ENCODE results near the gene SCGB1D1. TPM values are rescaled to one million over a fixed set of nuclear protein-coding genes. Genes with fewer than 3 reads are reported as not detected.

SCGB1D1 gene
- polyA plus RNA-seq, 2 of the 4 experiments (the other 2 are of a cell fraction) = not detected

DNA sequence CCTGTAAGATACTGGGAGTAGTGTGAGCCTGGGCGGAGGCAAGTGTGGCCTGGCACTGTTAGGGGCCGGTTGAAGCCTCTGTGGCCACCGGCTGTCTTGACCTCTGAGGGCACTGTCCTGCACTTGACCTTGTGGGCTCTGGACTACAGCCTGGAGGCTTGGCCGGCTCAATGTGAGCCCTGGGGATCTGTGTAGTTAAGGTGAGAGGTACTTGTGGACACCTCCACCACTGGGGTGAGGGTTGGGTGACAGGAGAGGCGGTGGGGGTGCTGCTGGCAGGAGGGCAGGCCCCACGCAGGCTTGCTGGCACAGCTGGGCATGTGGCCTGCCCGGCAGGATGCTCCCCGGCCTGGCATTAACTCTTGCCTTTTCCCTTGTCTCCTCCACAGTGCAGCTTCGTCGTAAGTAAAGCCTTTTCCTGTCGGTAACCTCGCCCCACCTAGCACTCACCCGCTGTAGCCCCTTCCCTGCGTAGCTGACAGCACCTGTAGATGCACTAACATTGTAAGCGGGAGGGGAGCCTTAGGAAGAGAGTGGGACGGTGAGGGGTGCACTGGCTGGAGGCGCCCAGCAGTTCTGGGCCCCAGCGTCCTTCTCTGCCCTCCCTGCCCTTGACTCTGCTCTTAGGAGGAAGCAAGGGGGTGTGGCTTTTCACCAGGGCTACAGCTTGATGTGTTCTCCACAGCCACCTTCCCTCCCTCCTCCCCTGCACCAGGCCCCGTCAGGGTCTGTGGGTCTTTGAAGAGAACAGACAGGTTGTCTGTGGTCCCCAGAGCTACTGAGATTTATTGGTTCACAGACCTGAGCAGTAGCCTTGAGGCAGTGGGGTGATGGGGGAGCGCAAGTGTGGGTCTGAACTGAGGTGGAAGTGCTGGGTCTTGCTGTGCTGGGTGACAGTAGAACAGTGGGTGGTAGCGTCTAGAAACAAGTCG is 48.6 kb upstream of the SCGB1D1 start:
- no peaks in the 10 kb centered on the region for H3K9me3 ChIP-seq
- ATAC-seq = no peak
- H3K4me3 ChIP-seq = no peak overlapping the region
- ChIA-PET CTCF (interaction anchor here (1.0 to 2.8 kb wide), 5 partner anchors 7 to 169 kb away, joined by 3 to 10 read pairs (median 4); no protein-coding TSS in a partner anchor), POLR2A (no interaction called here)
- WGBS (ENCODE audit: missing lambda C conversion rate) = 93% methylated on average over 19 of the region's 22 CpGs
- H3K27ac ChIP-seq = no peak overlapping the region
- H3K4me2 ChIP-seq = no peak overlapping the region
- FAIRE-seq = no peak
- no peak for DNase-seq (ENCODE audit: low read depth in 1 of 2, low spot score in 1 of 2)
- TF ChIP-seq ZFP36 (IDR thresholded peaks at IDR 0.05; ENCODE audit: borderline replicate concordance, partially characterized antibody) (no peak), POLR2A (IDR thresholded peaks at IDR 0.05; ENCODE audit: low read length) (no peak), MAZ (IDR thresholded peaks at IDR 0.05; ENCODE audit: borderline replicate concordance, low read depth, low read length) (no peak), EHMT2 (IDR thresholded peaks at IDR 0.05; ENCODE audit: low read depth) (no peak), NFE2L2 (conservative IDR thresholded peaks at IDR 0.05; ENCODE audit: low read length) (no peak), SMC3 (IDR thresholded peaks at IDR 0.05) (no peak), PHF8 (IDR thresholded peaks at IDR 0.05; ENCODE audit: borderline replicate concordance, low read depth) (no peak), POLR2AphosphoS2 (conservative IDR thresholded peaks at IDR 0.05; ENCODE audit: low read length) (no peak), KDM5A (IDR thresholded peaks at IDR 0.05) (no peak), ZNF302 (CRISPR knock-in tag; IDR thresholded peaks at IDR 0.05) (no peak), MYC (IDR thresholded peaks at IDR 0.05; ENCODE audit: borderline replicate concordance, low read length) (no peak), RNF2 (IDR thresholded peaks at IDR 0.05; ENCODE audit: borderline replicate concordance, low read depth) (no peak), ESRRA (IDR thresholded peaks at IDR 0.05; ENCODE audit: borderline replicate concordance, low read length) (no peak), HOXB13 (CRISPR knock-in tag; IDR thresholded peaks at IDR 0.05; ENCODE audit: low read depth) (no peak)
- TF ChIP-seq, protein P1, sequence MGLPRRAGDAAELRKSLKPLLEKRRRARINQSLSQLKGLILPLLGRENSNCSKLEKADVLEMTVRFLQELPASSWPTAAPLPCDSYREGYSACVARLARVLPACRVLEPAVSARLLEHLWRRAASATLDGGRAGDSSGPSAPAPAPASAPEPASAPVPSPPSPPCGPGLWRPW (IDR thresholded peaks at IDR 0.05) = no peak
- TF ChIP-seq, protein P2, sequence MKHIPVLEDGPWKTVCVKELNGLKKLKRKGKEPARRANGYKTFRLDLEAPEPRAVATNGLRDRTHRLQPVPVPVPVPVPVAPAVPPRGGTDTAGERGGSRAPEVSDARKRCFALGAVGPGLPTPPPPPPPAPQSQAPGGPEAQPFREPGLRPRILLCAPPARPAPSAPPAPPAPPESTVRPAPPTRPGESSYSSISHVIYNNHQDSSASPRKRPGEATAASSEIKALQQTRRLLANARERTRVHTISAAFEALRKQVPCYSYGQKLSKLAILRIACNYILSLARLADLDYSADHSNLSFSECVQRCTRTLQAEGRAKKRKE (CRISPR knock-in tag; IDR thresholded peaks at IDR 0.05; ENCODE audit: low read depth) = no peak
- TF ChIP-seq, protein P3, sequence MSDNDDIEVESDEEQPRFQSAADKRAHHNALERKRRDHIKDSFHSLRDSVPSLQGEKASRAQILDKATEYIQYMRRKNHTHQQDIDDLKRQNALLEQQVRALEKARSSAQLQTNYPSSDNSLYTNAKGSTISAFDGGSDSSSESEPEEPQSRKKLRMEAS (IDR thresholded peaks at IDR 0.05) = no peak
- TF ChIP-seq, protein P4, sequence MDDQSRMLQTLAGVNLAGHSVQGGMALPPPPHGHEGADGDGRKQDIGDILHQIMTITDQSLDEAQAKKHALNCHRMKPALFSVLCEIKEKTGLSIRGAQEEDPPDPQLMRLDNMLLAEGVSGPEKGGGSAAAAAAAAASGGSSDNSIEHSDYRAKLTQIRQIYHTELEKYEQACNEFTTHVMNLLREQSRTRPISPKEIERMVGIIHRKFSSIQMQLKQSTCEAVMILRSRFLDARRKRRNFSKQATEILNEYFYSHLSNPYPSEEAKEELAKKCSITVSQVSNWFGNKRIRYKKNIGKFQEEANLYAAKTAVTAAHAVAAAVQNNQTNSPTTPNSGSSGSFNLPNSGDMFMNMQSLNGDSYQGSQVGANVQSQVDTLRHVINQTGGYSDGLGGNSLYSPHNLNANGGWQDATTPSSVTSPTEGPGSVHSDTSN (IDR thresholded peaks at IDR 0.05) = no peak
- H3K4me1 ChIP-seq = no peaks in the 10 kb centered on the region

DNA sequence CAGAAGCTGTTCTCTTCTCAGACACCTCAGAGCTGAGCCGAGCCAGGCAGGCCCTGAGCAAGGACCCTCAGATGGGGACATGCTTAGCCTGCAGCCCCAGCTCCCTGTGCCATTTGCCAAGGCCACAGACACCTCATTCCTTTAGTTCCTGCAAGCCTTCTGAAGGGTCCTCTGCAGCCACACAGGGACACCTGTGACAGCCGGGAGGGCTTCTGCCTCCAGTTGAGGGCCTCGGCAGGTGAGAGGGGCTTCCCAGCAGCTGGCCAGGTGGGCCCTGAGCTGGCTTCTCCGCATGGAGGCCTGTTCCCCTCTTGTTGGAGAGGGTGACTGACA is 48.0 kb upstream of the SCGB1D1 start:
- WGBS (ENCODE audit: missing lambda C conversion rate) = 95% methylated on average over 4 of the region's 4 CpGs
- no peak overlapping the region for H3K4me2 ChIP-seq
- DNase-seq (ENCODE audit: low read depth in 1 of 2, low spot score in 1 of 2) (no peak), FAIRE-seq (no peak), ATAC-seq (no peak)
- H3K4me3 ChIP-seq = no peak overlapping the region
- H3K4me1 ChIP-seq = no peaks in the 10 kb centered on the region
- no peaks in the 10 kb centered on the region for H3K9me3 ChIP-seq
- no peak overlapping the region for H3K27ac ChIP-seq
- ChIA-PET POLR2A (no interaction called here), CTCF (interaction anchor here (1.0 to 2.8 kb wide), 3 partner anchors 8 to 169 kb away, joined by 3 to 10 read pairs (median 7); no protein-coding TSS in a partner anchor)
- TF ChIP-seq, protein P2 (CRISPR knock-in tag; IDR thresholded peaks at IDR 0.05; ENCODE audit: low read depth) = no peak
- no peak for TF ChIP-seq TP53 (CRISPR knock-in tag; IDR thresholded peaks at IDR 0.05)
- TF ChIP-seq HOXB5 (CRISPR knock-in tag; IDR thresholded peaks at IDR 0.05) = no peak
- TF ChIP-seq ZSCAN20 (CRISPR knock-in tag; IDR thresholded peaks at IDR 0.05) = no peak
- TF ChIP-seq KDM5A (IDR thresholded peaks at IDR 0.05) = no peak
- TF ChIP-seq FOSB (CRISPR knock-in tag; IDR thresholded peaks at IDR 0.05) = no peak
- TF ChIP-seq NR3C1 (IDR thresholded peaks at IDR 0.05) = no peak
- no peak for TF ChIP-seq RNF2 (IDR thresholded peaks at IDR 0.05; ENCODE audit: borderline replicate concordance, low read depth)
- TF ChIP-seq, protein P5, sequence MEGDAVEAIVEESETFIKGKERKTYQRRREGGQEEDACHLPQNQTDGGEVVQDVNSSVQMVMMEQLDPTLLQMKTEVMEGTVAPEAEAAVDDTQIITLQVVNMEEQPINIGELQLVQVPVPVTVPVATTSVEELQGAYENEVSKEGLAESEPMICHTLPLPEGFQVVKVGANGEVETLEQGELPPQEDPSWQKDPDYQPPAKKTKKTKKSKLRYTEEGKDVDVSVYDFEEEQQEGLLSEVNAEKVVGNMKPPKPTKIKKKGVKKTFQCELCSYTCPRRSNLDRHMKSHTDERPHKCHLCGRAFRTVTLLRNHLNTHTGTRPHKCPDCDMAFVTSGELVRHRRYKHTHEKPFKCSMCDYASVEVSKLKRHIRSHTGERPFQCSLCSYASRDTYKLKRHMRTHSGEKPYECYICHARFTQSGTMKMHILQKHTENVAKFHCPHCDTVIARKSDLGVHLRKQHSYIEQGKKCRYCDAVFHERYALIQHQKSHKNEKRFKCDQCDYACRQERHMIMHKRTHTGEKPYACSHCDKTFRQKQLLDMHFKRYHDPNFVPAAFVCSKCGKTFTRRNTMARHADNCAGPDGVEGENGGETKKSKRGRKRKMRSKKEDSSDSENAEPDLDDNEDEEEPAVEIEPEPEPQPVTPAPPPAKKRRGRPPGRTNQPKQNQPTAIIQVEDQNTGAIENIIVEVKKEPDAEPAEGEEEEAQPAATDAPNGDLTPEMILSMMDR (IDR thresholded peaks at IDR 0.05) = no peak
- TF ChIP-seq, protein P4 (IDR thresholded peaks at IDR 0.05) = no peak
- no peak for TF ChIP-seq HDAC2 (IDR thresholded peaks at IDR 0.05)
- no peak for TF ChIP-seq JUN (IDR thresholded peaks at IDR 0.05)
- TF ChIP-seq CBX8 (IDR thresholded peaks at IDR 0.05) = no peak
- no peak for TF ChIP-seq JUNB (IDR thresholded peaks at IDR 0.05)
- TF ChIP-seq, protein P6, sequence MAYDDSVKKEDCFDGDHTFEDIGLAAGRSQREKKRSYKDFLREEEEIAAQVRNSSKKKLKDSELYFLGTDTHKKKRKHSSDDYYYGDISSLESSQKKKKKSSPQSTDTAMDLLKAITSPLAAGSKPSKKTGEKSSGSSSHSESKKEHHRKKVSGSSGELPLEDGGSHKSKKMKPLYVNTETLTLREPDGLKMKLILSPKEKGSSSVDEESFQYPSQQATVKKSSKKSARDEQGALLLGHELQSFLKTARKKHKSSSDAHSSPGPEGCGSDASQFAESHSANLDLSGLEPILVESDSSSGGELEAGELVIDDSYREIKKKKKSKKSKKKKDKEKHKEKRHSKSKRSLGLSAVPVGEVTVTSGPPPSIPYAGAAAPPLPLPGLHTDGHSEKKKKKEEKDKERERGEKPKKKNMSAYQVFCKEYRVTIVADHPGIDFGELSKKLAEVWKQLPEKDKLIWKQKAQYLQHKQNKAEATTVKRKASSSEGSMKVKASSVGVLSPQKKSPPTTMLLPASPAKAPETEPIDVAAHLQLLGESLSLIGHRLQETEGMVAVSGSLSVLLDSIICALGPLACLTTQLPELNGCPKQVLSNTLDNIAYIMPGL (CRISPR knock-in tag; IDR thresholded peaks at IDR 0.05; ENCODE audit: borderline replicate concordance) = no peak
